AG10803 (cell line): ENCODE data around the gene ITGA2B.

Experiments used
- DNase-seq: peaks from one replicate; pipeline ENCODE4 v3.0.0; 2010; ENCODE audit warnings: low read depth
- H3K4me3 ChIP-seq: 2 replicates; pipeline ENCODE4 v1.5.1; 2011; ENCODE audit warnings: mild to moderate bottlenecking, low read length, control low read depth
- CTCF ChIP-seq: conservative IDR thresholded peaks from 2 replicates; pipeline ENCODE4 v1.5.1; 2011; ENCODE audit warnings: mild to moderate bottlenecking, low read length, control low read depth, inconsistent platforms

Gene ITGA2B

DNA sequence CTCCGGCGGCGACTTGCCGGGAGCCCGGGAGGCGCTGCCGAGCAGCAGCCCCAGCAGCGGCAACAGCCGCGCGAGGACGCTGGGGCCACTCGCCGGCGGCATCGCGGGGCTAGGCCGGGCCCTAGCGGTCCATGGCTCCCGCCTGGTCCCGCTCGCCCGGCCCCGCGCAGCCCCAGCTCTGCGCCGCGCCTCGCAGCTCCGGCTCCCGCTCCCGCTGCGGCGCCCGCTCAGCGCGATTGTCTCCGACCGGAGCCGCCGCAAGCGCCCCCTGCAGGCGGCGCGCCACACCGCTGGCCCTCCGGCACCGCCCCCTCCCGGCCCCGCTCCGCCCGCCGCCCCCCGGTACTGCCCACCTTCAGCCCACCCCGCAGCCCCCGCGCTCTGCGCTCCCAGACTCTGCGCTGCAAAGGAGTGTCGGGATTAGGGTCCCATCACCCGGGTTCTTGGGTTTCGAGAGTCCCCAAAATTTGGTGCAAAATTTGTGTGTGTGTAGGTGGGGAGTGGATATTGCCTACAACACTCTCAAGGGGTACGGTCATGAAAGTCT, 25.8 kb downstream of the ITGA2B start, which contains the start of gene FAM171A2:
Gene FAM171A2, minus strand, starts transcription at position 241 of the 547 bp plus-strand sequence. Its CDS starts 139 bp downstream, at position 102.
- H3K4me3 ChIP-seq: peak within 1 kb of the TSS; percentile 66
- peak; percentile 38 for TF ChIP-seq CTCF
- DNase-seq: peak; percentile 47

- peak overlapping the region; percentile 66 for H3K4me3 ChIP-seq
- no peak for DNase-seq
- TF ChIP-seq CTCF: no peak
These were observed 26.4 kb downstream of the ITGA2B start for GRCh38 chr17:44362949-44363612.

GRCh38 chr17:44362459-44362948, 26.9 kb downstream of the ITGA2B start:
- no peak for TF ChIP-seq CTCF
- no peak for DNase-seq
- H3K4me3 ChIP-seq: peak overlapping the region; percentile 66

DNA sequence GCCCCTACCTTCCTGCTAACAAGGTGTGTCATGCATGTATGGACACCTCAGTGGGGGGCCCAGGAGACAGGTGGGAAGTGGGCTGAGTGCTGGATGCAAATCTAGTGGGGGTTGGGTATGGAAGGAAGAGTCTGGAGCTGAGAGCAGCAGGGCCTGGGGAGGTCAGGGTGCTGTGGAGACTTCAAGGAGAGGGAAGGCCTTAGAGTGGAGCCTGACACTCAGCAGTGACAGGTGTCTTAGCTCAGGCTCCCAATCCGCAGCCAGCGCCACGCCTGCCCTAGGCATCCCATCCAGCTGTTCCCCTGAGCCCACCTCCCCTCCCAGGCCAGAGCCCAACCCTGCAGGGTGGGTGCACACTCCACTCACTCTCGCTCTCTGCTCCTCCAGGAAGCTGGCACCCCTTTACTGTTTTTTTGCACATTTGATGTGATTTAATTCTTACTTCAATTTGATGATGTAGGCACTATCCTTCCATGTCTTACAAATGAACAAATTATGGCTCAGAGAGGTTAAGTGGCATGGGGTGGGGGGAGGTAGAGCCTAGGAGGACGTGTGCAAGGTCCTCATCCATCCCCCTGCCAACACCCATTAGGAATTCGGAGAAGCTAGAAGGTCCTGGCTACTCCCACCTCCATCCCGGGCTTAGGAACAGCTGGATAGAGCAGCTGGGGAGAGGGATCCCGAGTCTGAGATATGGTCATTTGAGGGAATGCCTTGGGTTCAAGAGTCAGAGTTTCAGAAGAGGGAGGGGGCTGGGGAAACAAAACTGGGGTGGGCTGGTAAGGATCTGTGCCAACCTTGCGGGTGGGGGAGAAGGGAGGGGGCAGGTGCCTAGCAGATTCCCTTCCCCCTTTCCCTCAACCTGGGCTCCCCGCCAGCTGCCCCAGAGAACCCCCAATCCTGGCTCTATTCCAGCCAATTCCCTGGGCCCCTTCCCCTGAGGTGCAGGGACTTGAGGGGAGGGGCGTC, 27.9 kb downstream of the ITGA2B start:
- no peak for TF ChIP-seq CTCF
- no peak for DNase-seq
- no peak overlapping the region for H3K4me3 ChIP-seq

GRCh38 chr17:44360826-44361225, 28.6 kb downstream of the ITGA2B start:
- H3K4me3 ChIP-seq: no peak overlapping the region
- peak; percentile 51 for DNase-seq
- no peak for TF ChIP-seq CTCF

DNA sequence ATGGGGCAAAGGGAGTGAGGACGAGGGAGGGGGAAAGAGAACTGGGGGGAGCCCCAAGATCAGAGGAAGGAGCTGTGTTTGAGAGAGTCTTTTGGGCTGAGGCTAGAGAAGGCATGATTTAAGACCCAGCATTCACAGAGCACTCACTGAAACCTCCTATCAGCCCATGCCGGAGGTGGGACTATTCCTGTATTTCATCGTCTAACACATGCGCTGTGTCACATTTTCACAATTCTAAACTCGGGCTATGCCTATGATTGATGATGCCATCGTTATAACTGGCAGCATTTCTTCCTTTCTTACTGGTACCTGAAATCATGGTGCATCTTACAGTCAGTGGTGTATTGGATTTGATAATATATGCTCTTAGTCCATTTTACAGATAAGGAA, 29.3 kb downstream of the ITGA2B start:
- TF ChIP-seq CTCF: no peak
- DNase-seq: no peak
- H3K4me3 ChIP-seq: no peak overlapping the region
